ENCODE measurements around the gene NRCAM.

Gene NRCAM

DNA sequence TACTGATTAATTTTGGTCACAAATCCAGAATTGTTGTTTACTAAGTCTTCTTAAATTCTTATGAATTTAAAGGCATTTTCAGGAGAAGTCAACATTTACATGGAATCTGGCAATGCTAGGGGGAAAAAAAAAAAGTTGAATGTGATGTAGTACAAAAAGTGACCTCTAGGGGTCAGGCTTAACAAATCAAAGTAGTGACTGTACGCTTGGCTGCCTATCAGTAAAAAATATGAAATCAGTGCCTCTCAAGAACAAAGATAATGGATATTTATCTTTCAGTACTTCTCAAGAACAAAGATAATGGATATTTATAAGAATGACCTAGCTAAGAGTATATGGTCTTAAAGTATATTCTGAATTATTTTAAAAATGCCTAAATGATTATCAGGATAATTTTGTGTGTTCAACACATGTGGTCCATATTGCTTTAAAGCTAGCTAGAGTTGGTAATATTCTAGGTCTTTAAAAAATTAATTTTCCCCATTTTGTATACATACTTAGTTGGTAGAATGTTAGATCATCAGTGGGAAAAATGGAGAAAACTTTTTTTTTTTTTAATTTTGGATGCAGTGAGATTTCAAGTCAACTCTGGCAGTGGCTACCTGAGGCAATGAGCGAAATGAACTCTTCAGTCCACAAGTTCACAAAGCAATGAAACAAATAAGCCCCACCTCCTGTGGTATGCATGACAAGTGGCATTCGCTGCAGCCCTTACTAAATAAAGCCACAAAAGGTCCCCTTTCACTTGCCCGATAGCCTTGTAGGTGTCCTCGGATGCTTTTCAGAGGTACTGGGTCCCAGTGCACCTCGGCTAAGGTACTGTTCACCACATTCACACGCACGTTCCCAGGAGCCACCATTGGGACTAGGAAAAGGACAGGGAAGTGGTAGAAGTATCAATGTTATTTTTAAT is 274.9 kb downstream of the NRCAM start:
- FAIRE-seq (peak; percentile 52), DNase-seq (ENCODE audit: insufficient read length, low spot score) (peak; percentile 14)

DNA sequence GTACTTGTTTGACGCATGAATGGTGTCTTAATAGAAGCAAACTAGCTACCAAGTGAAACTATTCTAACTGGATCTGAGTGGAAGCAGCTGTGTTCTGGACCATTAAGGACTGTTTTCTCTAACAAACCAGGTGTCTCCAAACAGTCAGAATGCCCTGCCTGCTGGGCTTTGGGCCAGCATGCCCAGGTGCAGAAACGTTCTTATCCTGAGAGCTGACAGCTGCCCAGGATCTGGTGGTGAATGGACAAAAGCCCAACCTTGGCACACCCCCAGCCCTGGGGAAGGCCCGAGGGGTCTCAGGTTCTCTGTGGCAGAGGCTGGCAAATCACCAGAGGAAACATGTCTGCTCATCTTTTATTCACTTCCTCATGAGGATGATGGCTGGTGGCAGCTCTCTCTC is 277.8 kb downstream of the NRCAM start:
- no peak for FAIRE-seq
- no peak for DNase-seq (ENCODE audit: insufficient read length, low spot score)

DNA sequence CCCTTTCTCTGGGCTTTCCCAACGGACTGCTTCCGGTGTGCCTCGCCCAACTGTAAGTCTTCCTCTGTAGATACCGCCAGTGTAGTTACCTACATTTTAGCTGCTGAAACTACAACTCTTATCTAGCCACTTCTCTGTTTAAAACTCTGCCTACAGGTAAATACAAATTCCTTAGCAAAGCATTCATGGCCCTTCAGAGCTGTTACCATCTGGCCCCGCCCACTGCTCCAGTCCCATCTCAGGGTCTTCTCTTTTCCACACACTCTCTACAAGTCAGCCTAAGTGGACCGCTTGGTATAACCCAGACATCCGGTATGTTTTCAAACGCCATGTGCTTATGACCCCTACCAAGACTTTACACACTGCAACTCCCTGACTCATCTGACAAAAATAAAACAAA is 285.1 kb downstream of the NRCAM start:
- DNase-seq (ENCODE audit: insufficient read length, low spot score) (no peak), FAIRE-seq (no peak)

DNA sequence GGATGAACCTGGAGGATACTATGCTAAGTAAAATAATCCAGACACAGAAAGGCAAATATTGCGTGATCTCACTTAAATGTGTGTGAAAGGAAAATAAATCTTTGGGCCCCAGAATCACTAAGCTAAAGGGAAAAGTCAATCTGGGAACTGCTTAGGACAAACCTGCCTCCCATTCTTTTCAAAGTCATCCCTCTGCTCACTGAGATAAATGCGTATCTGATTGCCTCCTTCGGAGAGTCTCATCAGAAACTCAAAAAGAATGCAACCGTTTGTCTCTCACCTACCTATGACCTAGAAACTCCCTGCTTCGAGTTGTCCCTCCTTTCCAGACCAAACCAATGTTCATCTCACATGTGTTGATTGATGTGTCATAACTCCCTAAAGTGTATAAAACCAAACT is 286.0 kb downstream of the NRCAM start:
- DNase-seq (ENCODE audit: insufficient read length, low spot score) (no peak), FAIRE-seq (no peak)

DNA sequence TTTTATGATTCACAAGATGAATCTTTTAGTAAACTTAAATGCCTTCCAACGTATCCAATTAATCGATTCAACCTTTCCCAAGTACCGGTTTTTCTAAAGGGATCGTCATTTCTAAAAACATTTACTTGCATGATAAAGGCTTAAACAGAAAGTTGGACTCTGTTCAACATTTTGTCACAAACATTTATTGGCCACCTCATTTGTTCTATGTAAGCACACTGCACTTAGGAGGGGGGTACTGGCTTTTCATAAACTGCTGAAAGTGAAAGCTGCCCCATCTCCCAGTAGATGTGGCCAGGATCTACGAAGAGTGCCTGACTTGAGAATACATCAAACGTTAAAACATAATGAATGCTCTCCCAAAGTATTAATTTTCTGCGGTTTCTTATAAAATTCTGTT is 288.8 kb downstream of the NRCAM start:
- DNase-seq (ENCODE audit: insufficient read length, low spot score) (no peak), FAIRE-seq (no peak)

DNA sequence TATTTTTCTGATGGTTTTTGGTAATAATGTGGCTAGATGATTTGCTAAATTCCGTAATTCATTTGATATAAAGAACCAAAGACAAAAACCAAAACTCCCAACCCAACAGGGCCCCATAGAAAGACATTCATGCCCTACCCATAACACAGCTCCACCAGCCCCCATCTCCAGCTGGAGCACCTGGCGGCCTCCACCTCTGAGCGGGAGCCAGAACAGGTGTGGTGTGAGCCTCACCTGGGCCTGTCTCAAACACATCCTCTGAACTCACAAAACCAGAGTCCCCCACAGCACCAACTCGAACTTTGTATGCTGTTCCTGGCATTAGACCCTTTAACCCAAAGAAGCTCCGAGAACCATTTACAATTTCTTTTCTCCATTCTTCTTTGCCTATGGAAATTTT is 289.5 kb downstream of the NRCAM start:
- DNase-seq (ENCODE audit: insufficient read length, low spot score) (no peak), FAIRE-seq (no peak)

DNA sequence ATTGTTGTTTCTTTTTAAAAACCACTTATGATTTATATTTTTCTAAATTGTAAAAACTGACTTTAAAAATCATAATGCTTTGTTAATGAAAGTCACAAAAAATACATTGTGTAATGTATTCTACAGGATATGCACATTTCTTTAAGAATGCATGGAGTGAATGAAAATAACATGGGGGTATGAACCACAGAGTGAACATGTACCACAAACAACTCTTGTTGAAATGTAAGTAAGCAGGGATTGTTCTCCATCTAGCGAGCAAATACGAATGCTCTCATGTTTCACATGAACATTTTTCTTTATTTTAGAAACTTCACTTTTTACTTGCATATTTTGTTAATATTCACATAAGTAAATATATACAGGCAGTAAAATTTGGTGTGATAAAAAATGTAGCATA is 290.5 kb downstream of the NRCAM start:
- FAIRE-seq = no peak
- DNase-seq (ENCODE audit: insufficient read length, low spot score) = no peak

DNA sequence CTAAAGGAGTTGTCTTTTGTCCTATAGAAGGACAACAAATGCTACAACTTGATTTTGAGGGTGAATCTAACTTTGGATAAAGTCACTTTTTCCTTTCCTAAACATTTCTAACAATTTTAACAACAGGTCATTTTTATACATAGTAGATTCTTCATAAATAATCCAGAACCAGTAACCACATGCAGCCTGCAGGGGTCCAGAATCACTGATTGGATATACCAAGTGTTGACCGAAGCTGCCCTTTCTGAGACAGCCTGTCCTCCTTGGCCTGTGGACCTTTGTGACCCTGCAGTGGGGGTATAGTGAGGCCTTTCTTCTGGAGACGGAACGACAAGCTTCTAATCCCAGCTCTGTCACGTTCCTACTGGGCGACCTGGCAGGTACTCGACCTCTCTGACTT is 291.3 kb downstream of the NRCAM start:
- DNase-seq (ENCODE audit: insufficient read length, low spot score) = no peak
- no peak for FAIRE-seq

DNA sequence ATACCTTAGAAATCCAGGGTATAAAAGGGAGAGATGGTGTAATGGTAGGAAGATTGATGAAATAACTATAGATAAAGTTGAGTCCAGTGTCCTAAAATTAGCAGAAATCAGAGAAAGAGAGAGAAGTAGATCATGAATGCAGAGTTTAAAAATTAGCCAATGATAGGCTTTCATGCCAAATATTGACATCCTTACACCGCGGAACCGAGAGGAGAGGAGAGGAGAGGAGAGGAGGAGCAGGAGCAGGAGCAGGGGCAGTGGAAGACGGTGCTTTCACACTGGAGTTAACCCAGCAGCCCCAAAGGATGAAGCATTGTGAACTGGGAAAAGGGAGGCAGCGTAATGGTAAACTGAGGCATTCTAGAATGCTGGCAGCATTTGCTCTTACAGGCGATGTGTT is 291.9 kb downstream of the NRCAM start:
- no peak for FAIRE-seq
- no peak for DNase-seq (ENCODE audit: insufficient read length, low spot score)

DNA sequence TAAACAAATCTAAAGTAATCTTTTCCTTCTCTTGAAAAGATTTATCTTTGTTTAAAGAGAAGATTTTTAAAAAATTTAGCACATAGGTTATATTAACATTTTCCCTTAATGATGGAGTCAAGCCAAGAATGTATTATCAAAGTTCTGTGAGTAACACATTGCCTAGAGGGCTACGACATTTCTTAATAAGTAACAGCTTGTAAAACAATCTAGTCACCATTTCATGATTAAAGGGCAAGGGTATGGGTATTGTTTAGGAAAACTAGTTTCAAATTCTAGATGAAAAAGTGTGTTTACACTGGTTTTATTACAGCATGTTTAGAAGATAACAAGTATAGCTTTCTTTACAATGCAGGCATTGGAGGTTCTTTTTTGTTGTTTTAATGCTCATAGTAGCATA is 297.5 kb downstream of the NRCAM start:
- FAIRE-seq (no peak), DNase-seq (ENCODE audit: insufficient read length, low spot score) (no peak)

DNA sequence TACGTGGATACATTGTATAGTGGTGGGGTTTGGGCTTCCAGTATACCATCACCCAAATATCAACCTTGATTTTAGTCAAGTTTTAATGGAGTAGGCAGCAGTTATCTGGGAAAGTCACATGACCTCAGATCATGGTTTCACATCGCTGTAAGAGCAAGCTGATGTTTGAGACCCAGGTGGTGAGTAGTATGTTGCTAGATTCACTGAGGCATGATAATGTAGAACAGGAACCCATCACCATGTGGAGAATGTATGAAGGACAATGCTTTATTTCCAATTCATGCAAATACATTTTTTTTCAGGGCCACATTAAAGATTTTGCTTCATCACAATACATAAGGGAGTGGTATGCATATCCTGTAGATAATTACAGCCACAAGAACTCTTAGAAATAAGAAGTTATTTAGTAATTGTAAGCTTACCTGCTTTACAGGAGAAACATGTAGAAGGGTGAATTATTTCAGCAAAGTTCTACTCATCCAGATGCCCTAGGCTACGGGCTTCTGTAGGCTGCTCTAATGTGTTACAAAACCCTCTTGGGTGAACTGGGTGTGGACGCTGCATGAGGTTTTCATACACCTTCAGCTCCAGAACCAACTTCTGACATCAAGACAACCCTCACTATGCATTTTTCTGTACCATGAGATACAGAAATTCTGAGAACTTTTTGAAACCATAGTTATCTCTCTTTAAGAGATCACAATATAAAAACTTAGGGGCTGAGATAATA is 298.5 kb downstream of the NRCAM start:
- DNase-seq (ENCODE audit: insufficient read length, low spot score) (no peak), FAIRE-seq (no peak)

DNA sequence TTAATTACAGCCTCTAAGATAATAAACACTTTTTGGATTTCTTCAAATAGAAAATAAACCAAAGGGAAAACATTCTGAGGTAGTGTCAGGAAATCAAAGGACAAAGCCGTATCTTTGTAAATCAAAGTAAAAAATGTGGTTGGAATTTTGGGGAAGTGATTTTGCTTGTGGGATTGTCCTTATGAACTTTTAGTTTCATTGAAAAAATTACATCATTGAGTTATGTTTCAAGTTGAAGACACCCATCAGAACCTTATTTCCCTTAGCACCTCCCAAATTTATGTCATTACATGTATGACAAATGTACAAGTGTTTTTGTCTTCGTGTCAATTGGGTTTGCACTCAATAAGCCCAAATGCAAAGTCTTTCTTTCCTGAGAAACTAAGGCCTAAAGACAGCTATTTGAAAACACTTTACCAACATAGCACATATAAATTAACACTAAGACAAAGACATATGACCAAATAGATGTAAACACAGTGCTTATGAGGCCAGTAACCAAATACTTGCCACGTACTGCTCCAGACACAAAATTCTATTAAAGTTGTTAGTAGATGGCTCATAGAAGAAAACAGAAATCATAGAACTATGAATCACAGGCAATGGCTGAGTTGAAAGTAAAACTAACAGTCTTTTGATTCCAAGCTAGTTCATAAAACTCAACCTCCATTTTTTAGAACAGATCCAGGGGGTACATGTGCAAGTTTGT is 299.2 kb downstream of the NRCAM start:
- DNase-seq (ENCODE audit: insufficient read length, low spot score) (no peak), FAIRE-seq (no peak)

DNA sequence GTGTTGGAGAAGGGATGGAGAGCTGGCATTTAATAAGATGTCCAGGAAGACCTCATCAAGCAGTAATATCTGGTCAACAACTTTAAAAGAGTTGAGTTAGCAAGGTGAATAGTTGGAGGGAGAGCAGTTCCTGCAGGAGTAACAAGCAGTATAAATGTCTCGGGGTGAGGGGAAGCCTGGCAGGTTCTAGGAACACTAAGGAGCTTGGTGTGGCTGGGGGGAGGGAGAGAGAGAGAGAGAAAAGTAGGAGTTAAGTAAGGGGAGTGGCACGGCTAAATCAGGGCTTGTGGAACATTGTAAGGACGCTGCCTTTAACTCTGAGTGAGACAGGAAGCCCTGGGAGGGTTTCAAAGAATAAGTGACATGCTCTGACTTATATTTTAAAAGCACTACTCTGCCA is 304.0 kb downstream of the NRCAM start:
- DNase-seq (ENCODE audit: insufficient read length, low spot score) (no peak), FAIRE-seq (no peak)

DNA sequence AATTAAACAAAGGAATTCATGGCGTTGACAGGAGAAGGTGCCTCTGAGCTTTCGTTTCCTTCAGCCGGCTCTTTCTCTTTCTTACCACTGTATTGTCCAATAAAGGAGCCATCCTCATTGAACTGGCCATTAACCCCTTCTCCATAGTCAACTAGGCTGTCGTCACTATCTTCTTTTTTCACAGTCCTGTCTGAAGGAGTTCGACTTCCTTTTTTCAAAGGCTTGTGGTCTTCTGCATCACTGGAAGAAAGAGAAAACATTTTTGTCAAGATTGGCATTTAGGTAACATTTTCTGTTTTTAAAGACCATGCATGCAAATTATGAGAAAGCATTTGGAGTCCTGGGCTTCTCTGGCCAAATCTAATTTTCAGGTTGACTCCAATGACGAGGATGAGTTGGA is 306.3 kb downstream of the NRCAM start:
- DNase-seq (ENCODE audit: insufficient read length, low spot score) (no peak), FAIRE-seq (no peak)

DNA sequence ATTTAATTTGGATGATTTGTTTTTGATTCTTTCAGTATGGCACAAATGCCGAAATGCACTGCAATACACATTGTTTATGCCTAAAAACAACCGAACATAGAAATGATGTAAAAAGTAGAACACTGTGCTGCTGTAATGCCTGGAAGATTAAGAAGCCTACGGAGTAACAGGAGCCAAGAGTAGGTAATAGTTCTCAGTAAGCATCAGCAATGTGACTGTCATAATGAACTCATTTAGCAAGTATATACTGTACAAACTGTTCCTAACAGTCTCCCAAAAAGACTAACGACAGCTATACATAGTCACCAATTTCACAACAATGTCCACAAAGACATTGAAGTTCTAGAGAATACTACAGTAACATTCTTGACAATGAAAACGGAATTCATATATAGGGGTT is 307.1 kb downstream of the NRCAM start:
- DNase-seq (ENCODE audit: insufficient read length, low spot score) = no peak
- FAIRE-seq = no peak

DNA sequence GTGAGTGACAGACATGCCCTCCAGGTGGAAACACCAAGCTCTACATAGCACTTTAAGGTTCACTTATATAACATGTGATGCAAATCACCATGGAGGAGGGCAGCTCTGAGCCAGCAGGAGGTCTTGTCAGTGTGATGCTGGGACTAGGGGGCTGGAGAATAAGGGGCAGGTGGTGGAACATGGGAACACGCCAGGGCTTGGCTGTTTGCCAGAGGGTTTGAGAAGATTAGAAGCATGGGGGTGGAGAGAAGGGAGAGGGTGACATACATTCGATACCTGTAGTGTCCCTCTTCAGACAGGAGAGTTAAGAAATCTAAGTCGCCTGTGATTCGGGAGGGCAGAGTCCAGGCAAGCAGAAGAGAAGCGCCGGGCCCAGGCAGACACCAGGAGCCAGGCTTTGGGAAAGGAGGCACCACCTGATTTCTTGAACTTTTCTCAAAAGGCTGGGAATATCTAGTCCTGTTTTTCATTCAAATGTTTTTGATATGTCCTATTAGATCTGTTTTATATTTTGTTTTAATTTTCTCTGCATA is 309.1 kb downstream of the NRCAM start:
- FAIRE-seq = no peak
- no peak for DNase-seq (ENCODE audit: insufficient read length, low spot score)

DNA sequence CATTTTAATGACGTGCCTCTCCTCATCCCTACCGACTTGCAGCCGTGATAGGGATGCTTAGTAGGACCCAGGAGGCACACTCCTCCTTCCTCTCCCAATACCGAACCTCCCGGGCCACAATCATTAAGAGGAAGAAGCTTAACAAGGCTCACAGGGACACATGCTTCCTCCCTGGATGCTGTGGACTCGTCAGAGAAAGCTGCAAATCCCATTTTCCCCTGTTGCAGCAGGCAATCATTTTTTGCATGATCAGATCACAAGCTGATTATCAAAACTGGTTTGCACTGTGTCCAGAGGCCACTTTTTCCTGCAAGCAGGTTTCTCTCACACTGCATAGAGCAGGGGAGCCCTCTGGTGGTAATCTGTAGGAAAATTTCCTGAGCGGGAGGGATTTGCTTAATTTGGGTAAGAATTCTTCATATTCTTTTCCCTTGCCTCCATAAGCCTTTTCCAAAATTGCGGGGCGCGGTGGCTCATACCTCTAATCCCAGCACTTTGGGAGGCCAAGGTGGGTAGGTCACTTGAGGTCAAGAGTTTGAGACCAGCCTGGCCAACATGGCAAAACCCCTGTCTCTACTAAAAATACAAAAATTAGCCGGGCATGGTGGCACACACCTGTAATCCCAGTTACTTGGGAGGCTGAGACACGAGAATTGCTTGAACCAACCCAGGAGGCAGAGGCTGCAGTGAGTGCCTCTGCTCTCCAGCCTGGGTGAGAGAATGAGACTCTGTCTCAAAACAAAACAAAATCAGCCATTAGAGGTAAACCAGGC is 310.0 kb downstream of the NRCAM start:
- FAIRE-seq = peak; percentile 73

DNA sequence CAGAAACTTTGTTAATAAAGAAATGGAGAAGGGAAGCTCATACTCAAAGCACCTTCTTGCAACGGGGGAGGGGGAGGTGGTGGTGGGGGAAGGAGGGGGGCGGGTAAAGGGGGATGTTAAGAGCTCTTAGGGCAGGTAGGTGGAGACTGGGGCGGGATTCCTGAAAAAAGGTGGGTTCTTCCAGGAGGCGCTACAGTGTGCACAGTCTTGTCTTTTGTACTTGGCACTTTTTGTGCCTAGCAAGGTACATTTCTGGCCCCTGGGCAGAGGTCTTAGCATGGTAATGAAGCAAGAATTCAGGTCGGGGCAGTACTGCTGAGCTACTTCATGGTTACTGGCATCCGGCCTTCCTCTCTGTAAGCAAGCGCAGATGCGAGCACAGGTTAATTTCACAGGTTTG is 310.8 kb downstream of the NRCAM start:
- FAIRE-seq (no peak), DNase-seq (ENCODE audit: insufficient read length, low spot score) (no peak)

More for the DNA sequence above, 310.0 kb downstream of the NRCAM start:
- no peak for DNase-seq (ENCODE audit: insufficient read length, low spot score)

DNA sequence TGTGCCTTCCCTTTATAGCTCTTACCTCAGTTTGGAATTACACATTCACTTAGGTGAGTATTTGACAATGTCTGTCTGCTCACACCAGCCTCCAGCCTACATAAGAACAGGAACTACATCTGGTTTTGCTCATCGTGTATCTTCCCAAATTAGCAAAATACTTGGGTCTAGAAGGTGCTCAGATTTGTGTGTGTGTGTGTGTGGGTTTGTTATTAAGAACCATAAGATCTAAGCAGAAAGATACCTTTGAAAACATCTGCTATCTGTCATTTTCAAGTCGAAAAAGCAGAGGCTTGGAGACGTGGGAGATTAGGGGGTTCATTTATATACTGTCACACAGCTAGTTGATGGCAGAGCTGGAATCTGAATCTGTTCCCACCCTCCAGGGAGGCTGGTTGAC is 311.3 kb downstream of the NRCAM start:
- FAIRE-seq (no peak), DNase-seq (ENCODE audit: insufficient read length, low spot score) (no peak)

DNA sequence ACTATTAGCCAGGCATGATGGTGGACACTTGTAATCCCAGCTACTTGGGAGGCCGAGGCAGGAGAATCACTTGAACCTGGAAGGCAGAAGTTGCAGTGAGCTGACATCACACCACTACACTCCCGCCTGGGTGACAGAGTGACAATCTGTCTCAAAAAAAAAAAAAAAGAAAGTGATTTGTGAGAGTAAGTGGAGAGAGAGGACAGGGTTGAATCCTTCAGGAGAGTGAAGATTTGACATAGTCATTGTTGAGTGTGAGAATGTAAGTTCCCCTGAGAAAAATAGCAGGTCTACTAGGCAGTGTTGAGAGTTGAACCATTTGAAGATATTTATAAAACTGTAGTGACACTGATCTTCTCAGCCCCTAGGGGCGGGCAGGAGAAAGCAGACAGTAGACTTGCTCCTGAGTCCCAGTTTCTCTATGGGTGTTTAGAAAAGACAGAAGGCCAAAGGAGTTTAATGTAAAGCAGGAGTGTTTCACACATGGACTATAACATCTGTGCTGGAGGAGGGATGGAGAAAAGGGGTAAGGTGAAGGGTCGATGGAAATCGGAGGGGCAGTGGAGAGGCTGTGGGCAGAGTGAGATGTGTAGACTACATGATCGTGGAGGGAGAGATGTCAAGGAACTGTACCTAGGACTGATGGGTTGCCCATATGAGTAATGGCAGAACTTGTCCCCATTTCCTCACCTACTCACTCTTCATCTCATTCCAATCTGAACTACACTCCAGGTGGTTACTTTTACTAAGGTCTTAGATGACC is 312.4 kb downstream of the NRCAM start:
- DNase-seq (ENCODE audit: insufficient read length, low spot score) (no peak), FAIRE-seq (no peak)
